Stromal cell of bone marrow (primary cell): ENCODE results near the gene KRT78.
"Not testable (repeated sequence)": the region's sequence is repeated elsewhere in the genome, so short reads cannot be mapped to it uniquely, and the experiment has no call there.

Experiments
- DNase-seq: peaks from one replicate; pipeline ENCODE4 v3.0.0-alpha.2; 2012; ENCODE audit warnings: low read depth

The KRT78 gene

GRCh38 chr12:52795694-52796428 is 52.9 kb downstream of the KRT78 start, which contains the start of gene KRT3:
Gene KRT3 (minus strand): TSS chr12:52796117. CDS start chr12:52796042, 75 bp downstream.
- DNase-seq = no peak

- DNase-seq = not testable (repeated sequence)
Measured at GRCh38 chr12:52795332-52795674, 53.5 kb downstream of the KRT78 start.

GRCh38 chr12:52794479-52795331 is 54.1 kb downstream of the KRT78 start:
- no peak for DNase-seq

- no peak for DNase-seq
Measured at GRCh38 chr12:52792185-52793029, 56.4 kb downstream of the KRT78 start.

GRCh38 chr12:52791271-52792184 is 57.3 kb downstream of the KRT78 start:
- DNase-seq = no peak

GRCh38 chr12:52790427-52791270 is 58.1 kb downstream of the KRT78 start:
- no peak for DNase-seq

- DNase-seq = no peak
Measured at GRCh38 chr12:52789637-52790426, 59.0 kb downstream of the KRT78 start.

- DNase-seq = no peak
Measured at GRCh38 chr12:52788876-52789636, 59.7 kb downstream of the KRT78 start.

- DNase-seq = no peak
Measured at GRCh38 chr12:52788192-52788875, 60.5 kb downstream of the KRT78 start.
